Neutrophil (primary cell): ENCODE data around the gene LARP1.
"Not testable (repeated sequence)": the region's sequence is repeated elsewhere in the genome, so short reads cannot be mapped to it uniquely, and the experiment has no call there.

Experiments
- H3K27ac ChIP-seq: fragments of 200-600 bp; sonication (generic); 2 replicates; pipeline ENCODE4 v1.5.1; 2016; ENCODE audit warnings: mild to moderate bottlenecking, moderate library complexity
- H3K27me3 ChIP-seq: fragments of 200-600 bp; sonication (generic); 2 replicates; pipeline ENCODE4 v1.6.0; 2016; ENCODE audit warnings: mild to moderate bottlenecking
- H3K36me3 ChIP-seq: fragments of 200-600 bp; sonication (generic); 2 replicates; pipeline ENCODE4 v1.5.1; 2017
- H3K4me1 ChIP-seq, 2 experiments: fragments of 200-600 bp in 1 of 2; sonication (generic) in 1 of 2; 1 replicate in 1 of 2; 2 replicates in 1 of 2; pipeline versions ENCODE4 v1.5.1 to v1.6.1; 2013 to 2016; ENCODE audit warnings: low read depth in 1 of 2, low read length in 1 of 2, mild to moderate bottlenecking in 1 of 2, moderate library complexity in 1 of 2; ENCODE audit not compliant: control insufficient read depth in 1 of 2, insufficient read depth in 1 of 2
- H3K4me3 ChIP-seq, 2 experiments: fragments of 200-600 bp in 1 of 2; sonication (generic) in 1 of 2; 1 replicate in 1 of 2; 2 replicates in 1 of 2; pipeline ENCODE4 v1.5.1; 2013 to 2016; ENCODE audit warnings: low read depth in 1 of 2, low read length in 1 of 2, mild to moderate bottlenecking in 1 of 2, moderate library complexity in 1 of 2
- H3K9me3 ChIP-seq: fragments of 200-600 bp; sonication (generic); 2 replicates; pipeline ENCODE4 v1.5.1; 2016
- TF ChIP-seq, protein P1 (sequence below): fragments of 200-600 bp; sonication (generic); IDR thresholded peaks from 2 replicates; pipeline ENCODE4 v1.5.1; 2016; ENCODE audit warnings: antibody characterized with exemption

Gene LARP1

DNA sequence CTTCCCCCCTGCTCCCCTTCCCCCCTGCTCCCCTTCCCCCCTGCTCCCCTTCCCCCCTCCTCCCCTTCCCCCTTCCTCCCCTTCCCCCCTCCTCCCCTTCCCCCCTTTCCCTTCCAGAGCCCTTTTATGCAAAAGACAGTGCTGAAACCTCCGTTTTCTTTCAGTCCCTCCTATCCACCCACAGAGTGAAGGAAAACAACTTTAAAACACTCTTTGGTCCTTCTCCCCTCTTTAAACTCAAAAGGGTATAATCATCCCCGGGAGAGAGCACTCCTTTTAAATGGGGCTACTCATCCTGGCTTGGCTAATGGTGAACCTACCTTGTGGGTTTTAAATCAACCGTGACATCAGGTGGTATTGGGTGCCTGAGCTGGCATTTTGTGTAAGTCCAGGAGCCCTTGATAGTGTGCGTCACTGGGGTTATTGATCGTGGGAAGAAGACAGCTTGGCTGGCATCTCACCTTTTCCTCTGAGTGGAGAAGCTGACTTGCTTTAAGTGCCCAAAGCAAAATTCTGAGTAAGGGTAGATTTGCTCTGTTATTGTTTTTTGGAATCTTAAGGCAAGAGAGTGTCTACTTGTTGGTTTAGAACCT is 2.7 kb downstream of the LARP1 start:
- Histone ChIP-seq H3K4me3 (peak overlapping the region; percentile 29 to 100), H3K27me3 (no peaks in the 10 kb centered on the region), H3K27ac (peak overlapping the region; percentile 85), H3K36me3 (no peaks in the 10 kb centered on the region), H3K4me1 (peaks cover 46 to 51% of the 10 kb centered on the region in 2 experiments), H3K9me3 (no peaks in the 10 kb centered on the region)
- TF ChIP-seq, protein P1, sequence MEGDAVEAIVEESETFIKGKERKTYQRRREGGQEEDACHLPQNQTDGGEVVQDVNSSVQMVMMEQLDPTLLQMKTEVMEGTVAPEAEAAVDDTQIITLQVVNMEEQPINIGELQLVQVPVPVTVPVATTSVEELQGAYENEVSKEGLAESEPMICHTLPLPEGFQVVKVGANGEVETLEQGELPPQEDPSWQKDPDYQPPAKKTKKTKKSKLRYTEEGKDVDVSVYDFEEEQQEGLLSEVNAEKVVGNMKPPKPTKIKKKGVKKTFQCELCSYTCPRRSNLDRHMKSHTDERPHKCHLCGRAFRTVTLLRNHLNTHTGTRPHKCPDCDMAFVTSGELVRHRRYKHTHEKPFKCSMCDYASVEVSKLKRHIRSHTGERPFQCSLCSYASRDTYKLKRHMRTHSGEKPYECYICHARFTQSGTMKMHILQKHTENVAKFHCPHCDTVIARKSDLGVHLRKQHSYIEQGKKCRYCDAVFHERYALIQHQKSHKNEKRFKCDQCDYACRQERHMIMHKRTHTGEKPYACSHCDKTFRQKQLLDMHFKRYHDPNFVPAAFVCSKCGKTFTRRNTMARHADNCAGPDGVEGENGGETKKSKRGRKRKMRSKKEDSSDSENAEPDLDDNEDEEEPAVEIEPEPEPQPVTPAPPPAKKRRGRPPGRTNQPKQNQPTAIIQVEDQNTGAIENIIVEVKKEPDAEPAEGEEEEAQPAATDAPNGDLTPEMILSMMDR: no peak

DNA sequence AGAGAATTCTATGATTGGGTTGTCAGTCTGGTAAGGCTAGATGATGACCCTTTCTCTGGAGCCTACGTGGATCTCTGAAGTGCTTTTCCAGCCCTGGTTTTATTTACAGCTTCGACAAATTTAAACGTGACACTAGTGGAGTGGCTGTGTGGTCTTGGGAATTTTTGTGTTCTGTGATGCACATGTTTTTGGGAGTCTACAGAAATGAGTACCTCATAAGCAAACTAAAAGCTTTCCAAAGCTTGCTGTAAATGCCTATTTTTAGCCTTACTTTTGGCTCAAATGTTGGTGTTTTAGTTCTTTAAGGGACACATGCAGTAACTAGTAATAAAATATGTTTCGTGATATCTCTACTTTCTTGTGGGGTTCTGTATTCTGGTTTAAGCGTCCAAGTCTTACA is 3.3 kb downstream of the LARP1 start:
- Histone ChIP-seq H3K27ac (peak overlapping the region; percentile 85), H3K27me3 (no peaks in the 10 kb centered on the region), H3K36me3 (no peaks in the 10 kb centered on the region), H3K4me1 (peaks cover 46 to 51% of the 10 kb centered on the region in 2 experiments), H3K9me3 (no peaks in the 10 kb centered on the region), H3K4me3 (peak overlapping the region in 1 of 2 experiments; percentile 29)
- TF ChIP-seq, protein P1: no peak

DNA sequence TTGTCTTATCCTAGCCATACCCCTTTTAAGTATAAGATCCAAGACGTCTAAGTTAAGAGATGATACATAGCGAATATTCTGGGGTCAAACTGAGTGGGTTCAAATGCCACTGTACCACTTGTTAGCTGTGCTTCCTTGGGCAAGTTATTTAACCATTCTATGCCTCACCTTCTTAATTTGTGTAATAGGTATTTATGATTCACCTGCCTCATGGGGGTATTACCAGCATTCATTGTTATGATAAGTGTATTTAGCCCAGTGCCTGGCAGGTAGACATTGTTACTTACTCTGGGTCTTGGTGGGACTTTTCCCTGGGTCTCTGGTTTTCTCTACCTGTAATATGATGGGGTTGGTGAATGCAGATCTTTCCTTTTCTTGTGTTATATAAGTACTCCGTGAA is 3.8 kb downstream of the LARP1 start:
- no peaks in the 10 kb centered on the region for H3K27me3 ChIP-seq
- peaks cover 46 to 48% of the 10 kb centered on the region in 2 experiments for H3K4me1 ChIP-seq
- H3K4me3 ChIP-seq: no peak overlapping the region
- TF ChIP-seq, protein P1: no peak
- no peaks in the 10 kb centered on the region for H3K36me3 ChIP-seq
- peak overlapping the region; percentile 85 for H3K27ac ChIP-seq
- no peaks in the 10 kb centered on the region for H3K9me3 ChIP-seq

DNA sequence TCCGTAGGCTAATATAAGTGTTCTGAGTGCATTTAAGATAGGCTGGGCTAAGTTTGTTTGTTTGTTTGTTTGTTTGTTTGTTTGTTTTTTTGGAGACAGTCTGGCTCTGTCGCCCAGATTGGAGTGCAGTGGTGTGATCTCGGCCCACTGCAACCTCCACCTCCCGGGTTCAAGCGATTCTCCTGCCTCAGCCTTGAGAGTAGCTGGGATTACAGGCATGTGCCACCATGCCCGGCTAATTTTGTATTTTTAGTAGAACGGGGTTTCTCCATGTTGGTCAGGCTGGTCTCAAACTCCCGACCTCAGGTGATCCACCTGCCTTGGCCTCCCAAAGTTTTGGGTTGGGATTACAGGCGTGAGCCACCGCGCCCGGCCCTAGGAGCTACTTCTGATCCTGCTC is 4.7 kb downstream of the LARP1 start:
- H3K27ac ChIP-seq, H3K4me3 ChIP-seq, H3K36me3 ChIP-seq, H3K27me3 ChIP-seq, H3K9me3 ChIP-seq: not testable (repeated sequence)
- peaks cover 38 to 40% of the 10 kb centered on the region in 2 experiments for H3K4me1 ChIP-seq

DNA sequence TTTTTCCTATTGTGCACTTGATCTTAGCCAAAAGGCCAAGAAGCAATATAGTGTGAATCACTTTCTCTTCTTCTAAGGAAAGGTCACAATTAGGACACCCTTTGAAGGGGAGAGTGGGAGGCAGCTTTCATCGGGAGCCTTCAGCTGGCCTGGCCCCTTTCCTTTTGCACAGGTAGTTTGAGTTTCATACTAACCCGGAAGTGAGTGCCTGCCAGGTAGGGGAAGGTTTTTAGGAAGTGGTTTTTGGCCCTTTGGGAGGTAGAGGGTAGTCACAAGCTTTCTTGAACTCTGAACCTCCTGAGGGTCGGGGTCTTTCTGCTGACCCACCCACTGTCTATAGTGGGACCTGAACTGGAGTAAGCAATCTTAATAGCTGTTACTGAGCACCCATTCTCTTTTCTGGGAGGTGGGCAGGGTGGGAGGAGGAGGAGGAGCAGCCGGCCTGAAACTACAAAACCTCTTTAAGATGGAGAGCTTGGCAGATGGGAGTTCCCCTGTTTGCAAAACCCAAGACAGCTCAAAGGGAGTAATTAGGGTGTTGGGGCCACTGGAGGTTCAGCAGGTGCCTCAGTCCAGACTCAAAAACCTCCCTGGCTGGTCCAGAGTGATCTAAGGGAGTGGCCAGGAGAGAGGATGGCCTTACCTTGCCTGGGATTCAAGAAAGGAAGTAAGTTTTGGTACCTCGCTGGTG is 6.0 kb downstream of the LARP1 start:
- peak overlapping the region in 1 of 2 experiments; percentile 3 for H3K4me3 ChIP-seq
- H3K4me1 ChIP-seq: peaks cover 37 to 42% of the 10 kb centered on the region in 2 experiments
- H3K36me3 ChIP-seq: no peaks in the 10 kb centered on the region
- TF ChIP-seq, protein P1: no peak
- no peaks in the 10 kb centered on the region for H3K9me3 ChIP-seq
- no peaks in the 10 kb centered on the region for H3K27me3 ChIP-seq
- H3K27ac ChIP-seq: peak overlapping the region; percentile 75

DNA sequence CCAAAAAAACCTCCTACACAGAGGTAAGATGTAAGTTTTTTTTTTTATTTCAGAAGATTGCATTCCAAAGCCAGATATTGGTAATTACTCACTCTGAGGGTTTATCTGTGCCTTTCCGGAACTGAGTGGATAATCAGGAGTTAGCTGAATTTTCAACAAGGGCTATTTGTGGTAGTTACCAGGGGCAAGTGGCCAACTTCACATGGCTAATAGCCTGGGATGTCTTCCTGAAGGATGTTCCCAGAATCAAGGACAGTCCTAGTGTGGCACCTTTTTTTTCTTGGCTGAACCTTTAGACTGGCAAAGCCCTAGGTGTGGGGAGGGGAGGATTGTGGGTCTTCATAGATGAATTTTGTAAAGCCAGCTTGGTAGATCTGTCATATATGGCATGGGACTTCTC is 7.1 kb downstream of the LARP1 start:
- TF ChIP-seq, protein P1: no peak
- peak overlapping the region; percentile 7 for H3K27ac ChIP-seq
- peaks cover 37 to 39% of the 10 kb centered on the region in 2 experiments for H3K4me1 ChIP-seq
- no peaks in the 10 kb centered on the region for H3K36me3 ChIP-seq
- no peaks in the 10 kb centered on the region for H3K27me3 ChIP-seq
- H3K9me3 ChIP-seq: no peaks in the 10 kb centered on the region
- no peak overlapping the region for H3K4me3 ChIP-seq
